ENCODE results near the gene TBC1D1. TPM values are rescaled to one million over a fixed set of nuclear protein-coding genes. Genes with fewer than 3 reads are reported as not detected.

The TBC1D1 gene
- polyA plus RNA-seq, 1 donor from 2014 or later = 23.2 TPM

DNA sequence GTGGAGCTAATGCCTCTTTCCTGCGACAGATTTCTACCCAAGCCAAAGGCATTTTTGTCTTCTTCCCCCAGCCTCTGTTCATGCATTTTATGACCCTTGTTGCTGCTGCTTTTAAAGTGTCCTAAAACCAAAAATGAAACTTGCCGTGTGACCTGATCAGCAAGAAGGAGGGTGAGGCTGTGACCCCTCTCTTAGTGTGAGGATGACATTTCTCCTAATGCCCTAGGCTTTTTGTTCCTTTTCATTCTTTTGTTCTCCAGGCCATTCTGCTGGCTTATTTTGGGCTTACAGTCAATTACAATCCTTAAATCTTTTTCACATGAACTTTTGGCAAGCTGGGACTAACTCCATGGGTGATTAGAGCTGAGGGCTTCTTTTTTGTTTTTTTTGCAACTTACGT lies 103.7 kb downstream of the TBC1D1 start:
- Histone ChIP-seq H3K9me2 (ENCODE audit: insufficient read depth, low read length) (no peaks in the 10 kb centered on the region), H3K9ac (ENCODE audit: low read length) (no peak overlapping the region), H2AFZ (ENCODE audit: low read depth, low read length) (no peak overlapping the region), H3K27ac (ENCODE audit: low read length) (no peak overlapping the region), H4K20me1 (ENCODE audit: insufficient read depth) (no peaks in the 10 kb centered on the region), H3K27me3 (ENCODE audit: insufficient read depth, low read depth, low read length) (no peaks in the 10 kb centered on the region), H3K36me3 (ENCODE audit: insufficient read depth, low read length) (no peaks in the 10 kb centered on the region), H3F3A (ENCODE audit: insufficient read depth, low read length, poor library complexity, severe bottlenecking) (no peaks in the 10 kb centered on the region), H3K4me3 (ENCODE audit: low read length) (no peak overlapping the region), H3K9me3 (ENCODE audit: low read length) (no peaks in the 10 kb centered on the region), H3K79me2 (replicated peaks; ENCODE audit: insufficient read depth, low read length) (no peaks in the 10 kb centered on the region), H3K4me2 (ENCODE audit: low read length) (no peak overlapping the region)
- no peak for TF ChIP-seq EP300 (conservative IDR thresholded peaks at IDR 0.05; ENCODE audit: poor library complexity, severe bottlenecking)
- no peak for TF ChIP-seq MXI1 (conservative IDR thresholded peaks at IDR 0.05; ENCODE audit: poor library complexity, severe bottlenecking)
- no peak for TF ChIP-seq EZH2 (IDR thresholded peaks at IDR 0.05; ENCODE audit: borderline replicate concordance, insufficient read depth, low read length, poor library complexity, severe bottlenecking)
- TF ChIP-seq, protein P1, sequence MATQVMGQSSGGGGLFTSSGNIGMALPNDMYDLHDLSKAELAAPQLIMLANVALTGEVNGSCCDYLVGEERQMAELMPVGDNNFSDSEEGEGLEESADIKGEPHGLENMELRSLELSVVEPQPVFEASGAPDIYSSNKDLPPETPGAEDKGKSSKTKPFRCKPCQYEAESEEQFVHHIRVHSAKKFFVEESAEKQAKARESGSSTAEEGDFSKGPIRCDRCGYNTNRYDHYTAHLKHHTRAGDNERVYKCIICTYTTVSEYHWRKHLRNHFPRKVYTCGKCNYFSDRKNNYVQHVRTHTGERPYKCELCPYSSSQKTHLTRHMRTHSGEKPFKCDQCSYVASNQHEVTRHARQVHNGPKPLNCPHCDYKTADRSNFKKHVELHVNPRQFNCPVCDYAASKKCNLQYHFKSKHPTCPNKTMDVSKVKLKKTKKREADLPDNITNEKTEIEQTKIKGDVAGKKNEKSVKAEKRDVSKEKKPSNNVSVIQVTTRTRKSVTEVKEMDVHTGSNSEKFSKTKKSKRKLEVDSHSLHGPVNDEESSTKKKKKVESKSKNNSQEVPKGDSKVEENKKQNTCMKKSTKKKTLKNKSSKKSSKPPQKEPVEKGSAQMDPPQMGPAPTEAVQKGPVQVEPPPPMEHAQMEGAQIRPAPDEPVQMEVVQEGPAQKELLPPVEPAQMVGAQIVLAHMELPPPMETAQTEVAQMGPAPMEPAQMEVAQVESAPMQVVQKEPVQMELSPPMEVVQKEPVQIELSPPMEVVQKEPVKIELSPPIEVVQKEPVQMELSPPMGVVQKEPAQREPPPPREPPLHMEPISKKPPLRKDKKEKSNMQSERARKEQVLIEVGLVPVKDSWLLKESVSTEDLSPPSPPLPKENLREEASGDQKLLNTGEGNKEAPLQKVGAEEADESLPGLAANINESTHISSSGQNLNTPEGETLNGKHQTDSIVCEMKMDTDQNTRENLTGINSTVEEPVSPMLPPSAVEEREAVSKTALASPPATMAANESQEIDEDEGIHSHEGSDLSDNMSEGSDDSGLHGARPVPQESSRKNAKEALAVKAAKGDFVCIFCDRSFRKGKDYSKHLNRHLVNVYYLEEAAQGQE (IDR thresholded peaks at IDR 0.05; ENCODE audit: borderline replicate concordance) = no peak
- TF ChIP-seq POLR2AphosphoS5 (IDR thresholded peaks at IDR 0.05) = no peak
- no peak for TF ChIP-seq TAF1 (IDR thresholded peaks at IDR 0.05; ENCODE audit: low read depth)
- TF ChIP-seq SMC3 (conservative IDR thresholded peaks at IDR 0.05; ENCODE audit: poor library complexity) = no peak
- TF ChIP-seq, protein P2, sequence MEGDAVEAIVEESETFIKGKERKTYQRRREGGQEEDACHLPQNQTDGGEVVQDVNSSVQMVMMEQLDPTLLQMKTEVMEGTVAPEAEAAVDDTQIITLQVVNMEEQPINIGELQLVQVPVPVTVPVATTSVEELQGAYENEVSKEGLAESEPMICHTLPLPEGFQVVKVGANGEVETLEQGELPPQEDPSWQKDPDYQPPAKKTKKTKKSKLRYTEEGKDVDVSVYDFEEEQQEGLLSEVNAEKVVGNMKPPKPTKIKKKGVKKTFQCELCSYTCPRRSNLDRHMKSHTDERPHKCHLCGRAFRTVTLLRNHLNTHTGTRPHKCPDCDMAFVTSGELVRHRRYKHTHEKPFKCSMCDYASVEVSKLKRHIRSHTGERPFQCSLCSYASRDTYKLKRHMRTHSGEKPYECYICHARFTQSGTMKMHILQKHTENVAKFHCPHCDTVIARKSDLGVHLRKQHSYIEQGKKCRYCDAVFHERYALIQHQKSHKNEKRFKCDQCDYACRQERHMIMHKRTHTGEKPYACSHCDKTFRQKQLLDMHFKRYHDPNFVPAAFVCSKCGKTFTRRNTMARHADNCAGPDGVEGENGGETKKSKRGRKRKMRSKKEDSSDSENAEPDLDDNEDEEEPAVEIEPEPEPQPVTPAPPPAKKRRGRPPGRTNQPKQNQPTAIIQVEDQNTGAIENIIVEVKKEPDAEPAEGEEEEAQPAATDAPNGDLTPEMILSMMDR (IDR thresholded peaks at IDR 0.05; ENCODE audit: poor library complexity, severe bottlenecking) = no peak
- no peak for TF ChIP-seq RAD21 (conservative IDR thresholded peaks at IDR 0.05)

DNA sequence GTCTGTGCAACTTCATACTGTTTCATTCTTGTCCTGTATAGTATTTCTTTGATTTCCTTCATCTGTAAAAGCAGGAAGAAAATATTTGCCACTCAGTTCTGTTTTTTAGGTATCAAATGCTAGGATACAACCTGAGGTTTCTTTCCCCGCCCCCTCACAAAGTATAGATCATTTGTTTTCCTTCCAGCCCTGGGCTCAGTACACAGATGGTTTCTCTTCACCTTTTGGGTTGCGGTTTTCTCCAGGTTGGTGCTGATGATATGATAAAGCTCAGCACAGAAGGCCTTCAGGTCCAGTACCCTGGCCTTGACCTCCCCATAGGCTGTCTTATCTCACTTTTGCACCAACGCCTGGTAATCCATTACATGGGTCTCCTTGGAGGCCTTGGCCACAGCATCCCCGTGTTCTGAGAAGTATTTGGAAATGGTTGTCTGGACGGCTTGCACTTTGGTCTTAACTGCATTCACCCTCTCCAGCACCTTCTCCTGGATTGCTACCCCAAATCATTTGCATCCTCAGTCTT lies 104.5 kb downstream of the TBC1D1 start:
- no peak overlapping the region for H2AFZ ChIP-seq (ENCODE audit: low read depth, low read length)
- H3K27me3 ChIP-seq (ENCODE audit: insufficient read depth, low read depth, low read length) = no peaks in the 10 kb centered on the region
- H3K4me2 ChIP-seq (ENCODE audit: low read length) = no peak overlapping the region
- no peaks in the 10 kb centered on the region for H3K79me2 ChIP-seq (replicated peaks; ENCODE audit: insufficient read depth, low read length)
- H3K9me2 ChIP-seq (ENCODE audit: insufficient read depth, low read length) = no peaks in the 10 kb centered on the region
- no peaks in the 10 kb centered on the region for H4K20me1 ChIP-seq (ENCODE audit: insufficient read depth)
- H3F3A ChIP-seq (ENCODE audit: insufficient read depth, low read length, poor library complexity, severe bottlenecking) = no peaks in the 10 kb centered on the region
- H3K27ac ChIP-seq (ENCODE audit: low read length) = no peak overlapping the region
- no peak overlapping the region for H3K9ac ChIP-seq (ENCODE audit: low read length)
- H3K9me3 ChIP-seq (ENCODE audit: low read length) = no peaks in the 10 kb centered on the region
- no peak overlapping the region for H3K4me3 ChIP-seq (ENCODE audit: low read length)
- H3K36me3 ChIP-seq (ENCODE audit: insufficient read depth, low read length) = no peaks in the 10 kb centered on the region
- no peak for TF ChIP-seq MXI1 (conservative IDR thresholded peaks at IDR 0.05; ENCODE audit: poor library complexity, severe bottlenecking)
- TF ChIP-seq EP300 (conservative IDR thresholded peaks at IDR 0.05; ENCODE audit: poor library complexity, severe bottlenecking) = no peak
- TF ChIP-seq EZH2 (IDR thresholded peaks at IDR 0.05; ENCODE audit: borderline replicate concordance, insufficient read depth, low read length, poor library complexity, severe bottlenecking) = no peak
- TF ChIP-seq, protein P2 (IDR thresholded peaks at IDR 0.05; ENCODE audit: poor library complexity, severe bottlenecking) = no peak
- TF ChIP-seq TAF1 (IDR thresholded peaks at IDR 0.05; ENCODE audit: low read depth) = no peak
- TF ChIP-seq SMC3 (conservative IDR thresholded peaks at IDR 0.05; ENCODE audit: poor library complexity) = no peak
- no peak for TF ChIP-seq POLR2AphosphoS5 (IDR thresholded peaks at IDR 0.05)
- TF ChIP-seq RAD21 (conservative IDR thresholded peaks at IDR 0.05) = no peak
- TF ChIP-seq, protein P1 (IDR thresholded peaks at IDR 0.05; ENCODE audit: borderline replicate concordance) = no peak

All from neural cell (in vitro differentiated cells).